Measurements from ENCODE around the gene TFCP2L1. TPM values are rescaled to one million over a fixed set of nuclear protein-coding genes. Genes with fewer than 3 reads are reported as not detected.
"Not testable (repeated sequence)": the region's sequence is repeated elsewhere in the genome, so short reads cannot be mapped to it uniquely, and the experiment has no call there.

TFCP2L1 gene
- total and polyA plus RNA-seq, 2 experiments from 2014 or later: 0.94 to 6.4 TPM

DNA sequence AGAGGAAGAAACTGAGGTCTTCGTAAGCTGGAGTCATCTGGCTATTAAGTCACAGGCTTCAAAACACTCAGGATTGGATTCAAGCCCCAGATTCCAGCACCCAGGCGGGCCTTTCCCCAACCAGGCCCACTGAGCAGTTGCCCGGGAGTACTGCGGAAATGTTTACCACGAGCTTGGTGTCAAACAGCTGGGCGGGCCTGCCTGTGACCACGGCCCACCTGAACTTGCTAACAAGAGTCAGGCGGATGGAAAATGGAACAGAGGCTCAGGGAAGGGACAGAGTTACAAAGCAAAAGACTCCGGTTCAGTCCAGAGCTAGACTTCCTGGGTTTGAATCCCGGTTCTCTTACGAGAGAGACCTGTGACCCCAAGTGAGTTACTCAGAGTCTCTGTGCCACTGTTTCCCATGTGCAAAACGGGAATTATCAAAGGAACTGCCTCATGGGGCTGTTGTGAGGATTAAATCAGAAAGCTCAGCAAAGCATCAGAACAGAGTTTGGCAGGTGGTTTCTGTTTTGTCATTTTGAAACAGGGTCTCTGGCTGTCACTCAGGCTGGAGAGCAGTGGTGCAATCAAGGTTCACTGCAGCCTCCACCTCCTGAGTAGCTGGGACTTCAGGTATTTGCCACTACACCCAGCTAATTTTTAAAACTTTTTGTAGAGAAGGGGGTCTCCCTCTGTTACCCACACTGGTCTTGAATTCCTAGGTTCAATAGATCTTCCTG, 49.0 kb upstream of the TFCP2L1 start (continued):
- TF ChIP-seq, protein P1, sequence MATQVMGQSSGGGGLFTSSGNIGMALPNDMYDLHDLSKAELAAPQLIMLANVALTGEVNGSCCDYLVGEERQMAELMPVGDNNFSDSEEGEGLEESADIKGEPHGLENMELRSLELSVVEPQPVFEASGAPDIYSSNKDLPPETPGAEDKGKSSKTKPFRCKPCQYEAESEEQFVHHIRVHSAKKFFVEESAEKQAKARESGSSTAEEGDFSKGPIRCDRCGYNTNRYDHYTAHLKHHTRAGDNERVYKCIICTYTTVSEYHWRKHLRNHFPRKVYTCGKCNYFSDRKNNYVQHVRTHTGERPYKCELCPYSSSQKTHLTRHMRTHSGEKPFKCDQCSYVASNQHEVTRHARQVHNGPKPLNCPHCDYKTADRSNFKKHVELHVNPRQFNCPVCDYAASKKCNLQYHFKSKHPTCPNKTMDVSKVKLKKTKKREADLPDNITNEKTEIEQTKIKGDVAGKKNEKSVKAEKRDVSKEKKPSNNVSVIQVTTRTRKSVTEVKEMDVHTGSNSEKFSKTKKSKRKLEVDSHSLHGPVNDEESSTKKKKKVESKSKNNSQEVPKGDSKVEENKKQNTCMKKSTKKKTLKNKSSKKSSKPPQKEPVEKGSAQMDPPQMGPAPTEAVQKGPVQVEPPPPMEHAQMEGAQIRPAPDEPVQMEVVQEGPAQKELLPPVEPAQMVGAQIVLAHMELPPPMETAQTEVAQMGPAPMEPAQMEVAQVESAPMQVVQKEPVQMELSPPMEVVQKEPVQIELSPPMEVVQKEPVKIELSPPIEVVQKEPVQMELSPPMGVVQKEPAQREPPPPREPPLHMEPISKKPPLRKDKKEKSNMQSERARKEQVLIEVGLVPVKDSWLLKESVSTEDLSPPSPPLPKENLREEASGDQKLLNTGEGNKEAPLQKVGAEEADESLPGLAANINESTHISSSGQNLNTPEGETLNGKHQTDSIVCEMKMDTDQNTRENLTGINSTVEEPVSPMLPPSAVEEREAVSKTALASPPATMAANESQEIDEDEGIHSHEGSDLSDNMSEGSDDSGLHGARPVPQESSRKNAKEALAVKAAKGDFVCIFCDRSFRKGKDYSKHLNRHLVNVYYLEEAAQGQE (IDR thresholded peaks at IDR 0.05; ENCODE audit: unreplicated experiment): no peak
- TF ChIP-seq, protein P2, sequence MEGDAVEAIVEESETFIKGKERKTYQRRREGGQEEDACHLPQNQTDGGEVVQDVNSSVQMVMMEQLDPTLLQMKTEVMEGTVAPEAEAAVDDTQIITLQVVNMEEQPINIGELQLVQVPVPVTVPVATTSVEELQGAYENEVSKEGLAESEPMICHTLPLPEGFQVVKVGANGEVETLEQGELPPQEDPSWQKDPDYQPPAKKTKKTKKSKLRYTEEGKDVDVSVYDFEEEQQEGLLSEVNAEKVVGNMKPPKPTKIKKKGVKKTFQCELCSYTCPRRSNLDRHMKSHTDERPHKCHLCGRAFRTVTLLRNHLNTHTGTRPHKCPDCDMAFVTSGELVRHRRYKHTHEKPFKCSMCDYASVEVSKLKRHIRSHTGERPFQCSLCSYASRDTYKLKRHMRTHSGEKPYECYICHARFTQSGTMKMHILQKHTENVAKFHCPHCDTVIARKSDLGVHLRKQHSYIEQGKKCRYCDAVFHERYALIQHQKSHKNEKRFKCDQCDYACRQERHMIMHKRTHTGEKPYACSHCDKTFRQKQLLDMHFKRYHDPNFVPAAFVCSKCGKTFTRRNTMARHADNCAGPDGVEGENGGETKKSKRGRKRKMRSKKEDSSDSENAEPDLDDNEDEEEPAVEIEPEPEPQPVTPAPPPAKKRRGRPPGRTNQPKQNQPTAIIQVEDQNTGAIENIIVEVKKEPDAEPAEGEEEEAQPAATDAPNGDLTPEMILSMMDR (conservative IDR thresholded peaks at IDR 0.05; ENCODE audit: low read depth in 2 of 2): no peak
- TF ChIP-seq ZNF331 (CRISPR knock-in tag; IDR thresholded peaks at IDR 0.05; ENCODE audit: low read depth) (no peak), NANOG (IDR thresholded peaks at IDR 0.05; ENCODE audit: borderline replicate concordance) (no peak), ZNF114 (CRISPR knock-in tag; IDR thresholded peaks at IDR 0.05) (no peak)
- TF ChIP-seq, protein P3, sequence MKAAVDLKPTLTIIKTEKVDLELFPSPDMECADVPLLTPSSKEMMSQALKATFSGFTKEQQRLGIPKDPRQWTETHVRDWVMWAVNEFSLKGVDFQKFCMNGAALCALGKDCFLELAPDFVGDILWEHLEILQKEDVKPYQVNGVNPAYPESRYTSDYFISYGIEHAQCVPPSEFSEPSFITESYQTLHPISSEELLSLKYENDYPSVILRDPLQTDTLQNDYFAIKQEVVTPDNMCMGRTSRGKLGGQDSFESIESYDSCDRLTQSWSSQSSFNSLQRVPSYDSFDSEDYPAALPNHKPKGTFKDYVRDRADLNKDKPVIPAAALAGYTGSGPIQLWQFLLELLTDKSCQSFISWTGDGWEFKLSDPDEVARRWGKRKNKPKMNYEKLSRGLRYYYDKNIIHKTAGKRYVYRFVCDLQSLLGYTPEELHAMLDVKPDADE (IDR thresholded peaks at IDR 0.05): no peak

DNA sequence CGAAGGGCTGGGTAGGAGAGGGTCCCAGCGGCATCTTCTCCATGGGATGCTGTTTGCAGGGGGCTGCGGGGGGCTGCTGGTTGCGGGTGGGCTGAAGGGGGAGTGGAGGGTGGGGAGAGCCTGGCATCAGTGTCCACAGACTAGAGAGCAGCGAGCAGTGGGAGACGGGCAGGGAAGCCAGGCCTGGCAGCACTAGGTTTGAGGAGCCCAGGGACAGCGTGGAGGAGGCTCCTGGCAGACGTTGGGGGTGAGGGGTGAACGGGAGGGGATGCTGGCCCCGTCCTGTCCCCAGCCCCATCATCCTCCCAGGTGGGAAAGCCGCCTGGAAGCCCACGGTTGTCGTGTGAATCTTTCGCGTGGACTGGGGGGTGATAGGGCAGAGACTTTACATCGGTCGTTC, 48.2 kb upstream of the TFCP2L1 start:
- H3K4me1 Mint-ChIP-seq: peaks cover 24% of the 10 kb centered on the region
- H2AFZ ChIP-seq: no peak overlapping the region
- no peak overlapping the region for H3K4me3 Mint-ChIP-seq

DNA sequence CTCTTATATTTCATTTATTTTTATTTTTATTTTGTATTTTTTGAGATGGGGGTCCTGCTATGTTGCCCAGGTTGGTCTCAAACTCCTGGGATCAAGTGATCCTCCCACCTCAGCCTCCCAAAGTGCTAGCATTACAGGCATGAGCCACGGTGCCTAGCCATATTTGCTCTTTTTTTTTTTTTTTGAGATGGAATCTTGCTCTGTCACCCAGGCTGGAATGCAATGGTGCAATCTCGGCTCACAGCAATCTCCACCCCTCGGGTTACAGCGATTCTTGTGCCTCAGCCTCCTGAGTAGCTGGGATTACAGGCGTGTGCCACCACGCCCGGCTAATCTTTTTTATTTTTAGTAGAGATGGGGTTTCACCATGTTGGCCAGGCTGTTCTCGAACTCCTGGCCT, 46.3 kb upstream of the TFCP2L1 start:
- ATAC-seq; H3K9me3 Mint-ChIP-seq; H4K20me1 ChIP-seq (replicated peaks; ENCODE audit: insufficient read depth); DNase-seq (ENCODE audit: low spot score); H3K27ac ChIP-seq (ENCODE audit: low read depth); H3K27ac Mint-ChIP-seq; H3K79me2 ChIP-seq (replicated peaks; ENCODE audit: insufficient read depth); H3K27me3 ChIP-seq (ENCODE audit: insufficient read depth); H3K36me3 Mint-ChIP-seq (ENCODE audit: low read depth); H3K4me2 ChIP-seq; H3K4me3 ChIP-seq; H3K9me2 ChIP-seq (ENCODE audit: insufficient read depth); H3K27me3 Mint-ChIP-seq (ENCODE audit: insufficient read depth, low read depth, poor library complexity); H3K4me3 Mint-ChIP-seq; H3F3A ChIP-seq (replicated peaks; ENCODE audit: low read depth); H3K36me3 ChIP-seq (ENCODE audit: insufficient read depth); H2AFZ ChIP-seq: not testable (repeated sequence)
- peaks cover 17% of the 10 kb centered on the region for H3K4me1 Mint-ChIP-seq
- H3K4me1 ChIP-seq (ENCODE audit: insufficient read depth): peaks cover 12% of the 10 kb centered on the region

More for the DNA sequence above, 48.2 kb upstream of the TFCP2L1 start:
- Histone ChIP-seq H3K36me3 (ENCODE audit: insufficient read depth) (no peaks in the 10 kb centered on the region), H3K4me3 (no peak overlapping the region), H3K27me3 (ENCODE audit: insufficient read depth) (no peaks in the 10 kb centered on the region), H3K27ac (ENCODE audit: low read depth) (no peak overlapping the region), H3K4me2 (no peak overlapping the region), H3K4me1 (ENCODE audit: insufficient read depth) (peaks cover 13% of the 10 kb centered on the region), H3K79me2 (replicated peaks; ENCODE audit: insufficient read depth) (no peaks in the 10 kb centered on the region), H3K9me2 (ENCODE audit: insufficient read depth) (no peaks in the 10 kb centered on the region), H4K20me1 (replicated peaks; ENCODE audit: insufficient read depth) (no peaks in the 10 kb centered on the region), H3F3A (replicated peaks; ENCODE audit: low read depth) (no peaks in the 10 kb centered on the region)
- Mint-ChIP-seq H3K27ac (no peak overlapping the region), H3K27me3 (ENCODE audit: insufficient read depth, low read depth, poor library complexity) (peaks cover 9% of the 10 kb centered on the region), H3K9me3 (no peaks in the 10 kb centered on the region), H3K36me3 (ENCODE audit: low read depth) (no peaks in the 10 kb centered on the region)
- no peak for TF ChIP-seq POLR2AphosphoS5 (IDR thresholded peaks at IDR 0.05; ENCODE audit: low read depth)
- ATAC-seq: no peak
- DNase-seq (ENCODE audit: low spot score): no peak

Measured in GM23338 (cell line).